Astrocyte (in vitro differentiated cells and primary cell): ENCODE data around the gene GAS6. TPM values are rescaled to one million over a fixed set of nuclear protein-coding genes. Genes with fewer than 3 reads are reported as not detected.
"Not testable (repeated sequence)": the region's sequence is repeated elsewhere in the genome, so short reads cannot be mapped to it uniquely, and the experiment has no call there.

Source experiments
- DNase-seq: peaks from one replicate; pipeline ENCODE4 v3.0.0-alpha.2; 2010; ENCODE audit warnings: low read depth
- FAIRE-seq: peaks from 2 replicates; lab custom pipeline; 2011; peaks lifted over from hg19 to GRCh38; lab: Jason Lieb, UNC
- H2AFZ ChIP-seq: 2 replicates; pipeline ENCODE4 v1.6.0; 2012; ENCODE audit warnings: low read depth, low read length, inconsistent platforms
- H3K27ac ChIP-seq: 2 replicates; pipeline ENCODE4 v1.5.1; 2011; ENCODE audit warnings: low read depth, low read length, inconsistent platforms
- H3K27me3 ChIP-seq: 2 replicates; pipeline ENCODE4 v1.6.0; 2011; ENCODE audit warnings: low read length, inconsistent platforms; ENCODE audit not compliant: insufficient read depth
- H3K36me3 ChIP-seq: 2 replicates; pipeline ENCODE4 v1.5.1; 2011; ENCODE audit warnings: low read length, inconsistent platforms; ENCODE audit not compliant: insufficient read depth
- H3K4me1 ChIP-seq: 2 replicates; pipeline ENCODE4 v1.5.1; 2011; ENCODE audit warnings: low read length, inconsistent platforms; ENCODE audit not compliant: insufficient read depth
- H3K4me2 ChIP-seq: 2 replicates; pipeline ENCODE4 v1.6.0; 2012; ENCODE audit warnings: low read length, inconsistent platforms
- H3K4me3 ChIP-seq: 2 replicates; pipeline ENCODE4 v1.5.1; 2011; ENCODE audit warnings: low read depth, mild to moderate bottlenecking, low read length, inconsistent platforms; ENCODE audit not compliant: insufficient read depth
- H3K79me2 ChIP-seq: 2 replicates; pipeline ENCODE4 v1.6.0; 2012; ENCODE audit warnings: mild to moderate bottlenecking, low read length, inconsistent platforms; ENCODE audit not compliant: insufficient read depth
- H3K9ac ChIP-seq: 2 replicates; pipeline ENCODE4 v1.6.0; 2012; ENCODE audit warnings: mild to moderate bottlenecking, low read length, inconsistent platforms
- H3K9me3 ChIP-seq: 2 replicates; pipeline ENCODE4 v1.5.1; 2012; ENCODE audit warnings: low read depth, mild to moderate bottlenecking, low read length, inconsistent platforms; ENCODE audit not compliant: insufficient read depth
- H4K20me1 ChIP-seq: 2 replicates; pipeline ENCODE4 v1.6.0; 2012; ENCODE audit warnings: low read length, inconsistent platforms; ENCODE audit not compliant: insufficient read depth
- H3K27ac Mint-ChIP-seq: one replicate; pipeline ENCODE4 v1.8.0; 2021; ENCODE audit warnings: mild to moderate bottlenecking, mixed read lengths; ENCODE audit not compliant: unreplicated experiment
- H3K27me3 Mint-ChIP-seq: one replicate; pipeline ENCODE4 v1.8.0; 2021; ENCODE audit warnings: low read depth, mixed read lengths; ENCODE audit not compliant: unreplicated experiment
- H3K36me3 Mint-ChIP-seq: one replicate; pipeline ENCODE4 v1.8.0; 2021; ENCODE audit warnings: low read depth, mixed read lengths; ENCODE audit not compliant: unreplicated experiment
- H3K4me1 Mint-ChIP-seq: one replicate; pipeline ENCODE4 v1.8.0; 2021; ENCODE audit warnings: low read depth, mixed read lengths; ENCODE audit not compliant: unreplicated experiment
- H3K4me3 Mint-ChIP-seq: one replicate; pipeline ENCODE4 v1.8.0; 2021; ENCODE audit warnings: mild to moderate bottlenecking, moderate library complexity, mixed read lengths; ENCODE audit not compliant: unreplicated experiment
- H3K9me3 Mint-ChIP-seq: one replicate; pipeline ENCODE4 v1.8.0; 2021; ENCODE audit warnings: mild to moderate bottlenecking, mixed read lengths; ENCODE audit not compliant: unreplicated experiment
- CTCF ChIP-seq: IDR thresholded peaks from 2 replicates; pipeline ENCODE4 v1.5.1; 2011; ENCODE audit warnings: low read depth, mild to moderate bottlenecking, inconsistent platforms, low read length, moderate library complexity; ENCODE audit not compliant: insufficient read depth
- EZH2 ChIP-seq: IDR thresholded peaks from 2 replicates; pipeline ENCODE4 v1.6.1; 2012; ENCODE audit warnings: mild to moderate bottlenecking, low read length, inconsistent platforms; ENCODE audit not compliant: insufficient read depth
- total RNA-seq: library from RNA; stranded (reverse); gene quantifications from 2 replicates; pipeline ENCODE4 v1.2.1, GENCODE V29; 2021

GAS6 gene
- total RNA-seq, 1 donor from 2014 or later = 287 TPM

- no peak overlapping the region for H3K27ac Mint-ChIP-seq
- no peaks in the 10 kb centered on the region for H4K20me1 ChIP-seq
- H3K4me2 ChIP-seq = no peak overlapping the region
- no peaks in the 10 kb centered on the region for H3K4me1 Mint-ChIP-seq
- H3K9me3 ChIP-seq = no peaks in the 10 kb centered on the region
- no peak overlapping the region for H2AFZ ChIP-seq
- peaks cover 25% of the 10 kb centered on the region for H3K27me3 Mint-ChIP-seq
- FAIRE-seq (no peak), DNase-seq (no peak)
- H3K9ac ChIP-seq = no peak overlapping the region
- H3K79me2 ChIP-seq = no peaks in the 10 kb centered on the region
- H3K36me3 ChIP-seq = no peaks in the 10 kb centered on the region
- TF ChIP-seq EZH2 (no peak), CTCF (no peak)
- H3K4me3 ChIP-seq = no peak overlapping the region
- peaks cover 7% of the 10 kb centered on the region for H3K36me3 Mint-ChIP-seq
- no peak overlapping the region for H3K4me3 Mint-ChIP-seq
- peaks cover 2% of the 10 kb centered on the region for H3K9me3 Mint-ChIP-seq
- no peaks in the 10 kb centered on the region for H3K4me1 ChIP-seq
- peaks cover 3% of the 10 kb centered on the region for H3K27me3 ChIP-seq
- no peak overlapping the region for H3K27ac ChIP-seq
These were observed 67.5 kb downstream of the GAS6 start for GRCh38 chr13:113796211-113796963.

- not testable (repeated sequence) for H3K4me2 ChIP-seq, FAIRE-seq, H3K36me3 ChIP-seq, H3K4me3 ChIP-seq, DNase-seq, H3K9me3 ChIP-seq, H3K27ac Mint-ChIP-seq, H3K9me3 Mint-ChIP-seq, H3K4me1 ChIP-seq, H2AFZ ChIP-seq, H3K4me1 Mint-ChIP-seq, H3K79me2 ChIP-seq, H3K27ac ChIP-seq, H3K4me3 Mint-ChIP-seq, H3K27me3 ChIP-seq, H4K20me1 ChIP-seq, H3K9ac ChIP-seq
- Mint-ChIP-seq H3K36me3 (peaks cover 13% of the 10 kb centered on the region), H3K27me3 (peaks cover 33% of the 10 kb centered on the region)
These were observed 68.5 kb downstream of the GAS6 start for GRCh38 chr13:113795362-113795761.

- H3K27ac Mint-ChIP-seq = no peak overlapping the region
- no peaks in the 10 kb centered on the region for H3K4me1 Mint-ChIP-seq
- peaks cover 32% of the 10 kb centered on the region for H3K27me3 Mint-ChIP-seq
- no peak overlapping the region for H3K4me3 ChIP-seq
- H3K36me3 ChIP-seq = no peaks in the 10 kb centered on the region
- H3K27me3 ChIP-seq = peaks cover 3% of the 10 kb centered on the region
- H3K4me3 Mint-ChIP-seq = no peak overlapping the region
- H3K9me3 ChIP-seq = no peaks in the 10 kb centered on the region
- no peaks in the 10 kb centered on the region for H4K20me1 ChIP-seq
- DNase-seq = no peak
- no peaks in the 10 kb centered on the region for H3K79me2 ChIP-seq
- H3K27ac ChIP-seq = no peak overlapping the region
- FAIRE-seq = no peak
- H3K4me1 ChIP-seq = no peaks in the 10 kb centered on the region
- H2AFZ ChIP-seq = no peak overlapping the region
- no peak overlapping the region for H3K4me2 ChIP-seq
- H3K36me3 Mint-ChIP-seq = peaks cover 13% of the 10 kb centered on the region
- H3K9ac ChIP-seq = no peak overlapping the region
- TF ChIP-seq CTCF (no peak), EZH2 (no peak)
- peaks cover 4% of the 10 kb centered on the region for H3K9me3 Mint-ChIP-seq
These were observed 69.1 kb downstream of the GAS6 start for GRCh38 chr13:113794764-113795173.
